ENCODE measurements around the gene HCAR2.
"Not testable (repeated sequence)": the region's sequence is repeated elsewhere in the genome, so short reads cannot be mapped to it uniquely, and the experiment has no call there.

DNA sequence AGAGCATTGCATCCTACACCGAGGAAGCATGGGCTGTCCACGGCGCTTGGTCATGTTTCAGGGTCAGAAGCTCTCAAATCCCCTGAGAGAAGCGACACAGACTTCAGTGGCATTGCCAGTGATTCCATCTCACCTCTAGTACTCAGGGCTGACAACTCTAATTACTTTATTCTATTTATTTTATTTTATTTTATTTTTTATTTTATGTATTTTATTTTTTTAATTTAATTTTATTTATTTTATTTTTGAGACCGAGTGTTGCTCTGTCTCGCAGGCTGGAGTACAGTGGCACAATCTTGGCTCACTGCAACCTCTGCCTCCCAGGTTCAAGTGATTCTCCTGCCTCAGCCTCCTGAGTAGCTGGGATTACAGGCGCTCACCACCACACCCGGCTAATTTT is 49.9 kb downstream of the HCAR2 start:
- TF ChIP-seq ZBTB7A (CRISPR knock-in tag; IDR thresholded peaks at IDR 0.05); MYC (CRISPR knock-in tag; IDR thresholded peaks at IDR 0.05; ENCODE audit: borderline replicate concordance): not testable (repeated sequence)
- TF ChIP-seq, protein P1, sequence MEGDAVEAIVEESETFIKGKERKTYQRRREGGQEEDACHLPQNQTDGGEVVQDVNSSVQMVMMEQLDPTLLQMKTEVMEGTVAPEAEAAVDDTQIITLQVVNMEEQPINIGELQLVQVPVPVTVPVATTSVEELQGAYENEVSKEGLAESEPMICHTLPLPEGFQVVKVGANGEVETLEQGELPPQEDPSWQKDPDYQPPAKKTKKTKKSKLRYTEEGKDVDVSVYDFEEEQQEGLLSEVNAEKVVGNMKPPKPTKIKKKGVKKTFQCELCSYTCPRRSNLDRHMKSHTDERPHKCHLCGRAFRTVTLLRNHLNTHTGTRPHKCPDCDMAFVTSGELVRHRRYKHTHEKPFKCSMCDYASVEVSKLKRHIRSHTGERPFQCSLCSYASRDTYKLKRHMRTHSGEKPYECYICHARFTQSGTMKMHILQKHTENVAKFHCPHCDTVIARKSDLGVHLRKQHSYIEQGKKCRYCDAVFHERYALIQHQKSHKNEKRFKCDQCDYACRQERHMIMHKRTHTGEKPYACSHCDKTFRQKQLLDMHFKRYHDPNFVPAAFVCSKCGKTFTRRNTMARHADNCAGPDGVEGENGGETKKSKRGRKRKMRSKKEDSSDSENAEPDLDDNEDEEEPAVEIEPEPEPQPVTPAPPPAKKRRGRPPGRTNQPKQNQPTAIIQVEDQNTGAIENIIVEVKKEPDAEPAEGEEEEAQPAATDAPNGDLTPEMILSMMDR (CRISPR knock-in tag; IDR thresholded peaks at IDR 0.05) = not testable (repeated sequence)
